Prostate gland (tissue), 2 donors: ENCODE results near the gene FHL3. TPM values are rescaled to one million over a fixed set of nuclear protein-coding genes. Genes with fewer than 3 reads are reported as not detected.

Experiments
- DNase-seq: peaks from one replicate; pipeline ENCODE4 v3.0.0-alpha.2; 2019; ENCODE audit warnings: low spot score
- H3K27ac ChIP-seq, 2 donors: fragments of 200-600 bp; sonication (generic); 2 replicates each; pipeline ENCODE4 v1.5.1; 2017 to 2019
- H3K27me3 ChIP-seq: fragments of 200-600 bp; sonication (generic); replicated peaks from 2 replicates; pipeline ENCODE4 v1.5.1; 2019; ENCODE audit not compliant: insufficient read depth
- H3K36me3 ChIP-seq, 2 donors: fragments of 200-600 bp; sonication (generic); 1 replicate in 1 of 2; 2 replicates in 1 of 2; pipeline versions ENCODE4 v1.5.1 to v1.8.1; 2017 to 2019
- H3K4me1 ChIP-seq: fragments of 200-600 bp; sonication (generic); replicated peaks from 2 replicates; pipeline ENCODE4 v1.5.1; 2019
- H3K4me3 ChIP-seq, 2 donors: fragments of 200-600 bp; sonication (generic); 2 replicates each; pipeline ENCODE4 v1.5.1; 2017 to 2019
- H3K9me3 ChIP-seq: fragments of 200-600 bp; sonication (generic); 2 replicates; pipeline ENCODE4 v1.5.1; 2017
- CTCF ChIP-seq, 4 experiments: fragments of 200-600 bp in 2 of 4; fragments of 450-650 bp in 2 of 4; sonication (generic) in 2 of 4; IDR thresholded peaks; 1 replicate in 3 of 4; 2 replicates in 1 of 4; pipeline ENCODE4 v1.5.1; 2016 to 2019; ENCODE audit warnings: antibody characterized with exemption in 4 of 4, mild to moderate bottlenecking in 2 of 4, moderate library complexity in 2 of 4
- POLR2A ChIP-seq: fragments of 450-650 bp; IDR thresholded peaks from one replicate; pipeline ENCODE4 v1.6.1; 2016; ENCODE audit warnings: antibody characterized with exemption, mild to moderate bottlenecking
- POLR2AphosphoS5 ChIP-seq: sonication (generic); formaldehyde crosslinking; IDR thresholded peaks from one replicate; pipeline ENCODE4 v1.6.1; 2017; ENCODE audit warnings: antibody characterized with exemption
- WGBS: methylation state at CpG from one replicate; pipeline ENCODE4 v1.1.5; 2018; 5-methylcytosine and 5-hydroxymethylcytosine counted together
- intact Hi-C: fragments of 100-400 bp; cut with DNase I; formaldehyde crosslinking; loops from one replicate; pipeline ENCODE4 v1.14.2; 2022
- total RNA-seq, 2 donors: library from RNA; depleted of rRNA; stranded (reverse); fragments of >200 nt; gene quantifications; one replicate each; pipeline ENCODE4 v1.1.0, GENCODE V29; 2016

FHL3 gene
- total RNA-seq, 2 donors from 2014 or later, result 14.2 to 40.6 TPM

GRCh38 chr1:37989361-37989930 lies 15.9 kb downstream of the FHL3 start:
- peak overlapping the region; percentile 68 to 72 for H3K27ac ChIP-seq
- WGBS, result 1% methylated on average over 30 of the region's 30 CpGs
- peak overlapping the region; percentile 57 to 84 for H3K4me3 ChIP-seq
- no peaks in the 10 kb centered on the region for H3K9me3 ChIP-seq
- H3K36me3 ChIP-seq, result peaks cover 0 to 7% of the 10 kb centered on the region in 2 donors
- H3K27me3 ChIP-seq, result no peaks in the 10 kb centered on the region
- DNase-seq, result no peak
- H3K4me1 ChIP-seq, result peaks cover 11% of the 10 kb centered on the region
- intact Hi-C loops, result no loop called here
- TF ChIP-seq POLR2AphosphoS5 (no peak), POLR2A (no peak), CTCF (IDR thresholded peaks at IDR 0.05) (no peak)

- intact Hi-C loops, result no loop called here
- TF ChIP-seq CTCF (IDR thresholded peaks at IDR 0.05) (no peak), POLR2AphosphoS5 (no peak), POLR2A (no peak)
- Histone ChIP-seq H3K9me3 (no peaks in the 10 kb centered on the region), H3K4me1 (peaks cover 11% of the 10 kb centered on the region), H3K27me3 (no peaks in the 10 kb centered on the region), H3K36me3 (peaks cover 0 to 10% of the 10 kb centered on the region in 2 donors), H3K4me3 (no peak overlapping the region), H3K27ac (no peak overlapping the region)
- 31% methylated on average over 1 of the region's 1 CpG for WGBS
- DNase-seq, result no peak
These were observed 17.6 kb downstream of the FHL3 start for GRCh38 chr1:37987679-37988078.

- intact Hi-C loops, result no loop called here
- no peaks in the 10 kb centered on the region for H3K9me3 ChIP-seq
- TF ChIP-seq CTCF (IDR thresholded peaks at IDR 0.05), result no peak
- no peak for TF ChIP-seq POLR2AphosphoS5
- TF ChIP-seq POLR2A, result no peak
- WGBS, result 95% methylated on average over 2 of the region's 2 CpGs
- no peak overlapping the region for H3K4me3 ChIP-seq
- H3K4me1 ChIP-seq, result peaks cover 6% of the 10 kb centered on the region
- no peak for DNase-seq
- H3K27ac ChIP-seq, result no peak overlapping the region
- H3K27me3 ChIP-seq, result no peaks in the 10 kb centered on the region
- peaks cover 7 to 10% of the 10 kb centered on the region in 2 donors for H3K36me3 ChIP-seq
These were observed 21.8 kb downstream of the FHL3 start for GRCh38 chr1:37983546-37983945.

- intact Hi-C loops, result no loop called here
- no peak overlapping the region for H3K4me3 ChIP-seq
These were observed 26.8 kb downstream of the FHL3 start for GRCh38 chr1:37978541-37978940.

More at GRCh38 chr1:37978541-37978940, 26.8 kb downstream of the FHL3 start:
- Histone ChIP-seq H3K4me1 (no peaks in the 10 kb centered on the region), H3K36me3 (peaks cover 0 to 7% of the 10 kb centered on the region in 2 donors), H3K9me3 (no peaks in the 10 kb centered on the region), H3K27ac (no peak overlapping the region), H3K27me3 (no peaks in the 10 kb centered on the region)
- no peak for TF ChIP-seq CTCF (IDR thresholded peaks at IDR 0.05)
- no peak for TF ChIP-seq POLR2A
- TF ChIP-seq POLR2AphosphoS5, result no peak
- no peak for DNase-seq
- 91% methylated on average over 4 of the region's 4 CpGs for WGBS
